DND-41 (cell line): ENCODE measurements around the gene AJAP1.

Experiments
- ATAC-seq: fragments of 200-7000 bp; cut with Tn5 transposase; 3 replicates; pipeline ENCODE4 v1.9.1; 2021; ENCODE audit warnings: low read depth; ENCODE audit not compliant: insufficient read depth
- DNase-seq: peaks from one replicate; pipeline ENCODE4 v3.0.0-alpha.2; 2020
- H2AFZ ChIP-seq: 2 replicates; pipeline ENCODE4 v1.6.0; 2012; ENCODE audit warnings: low read depth, low read length
- H3K27ac ChIP-seq: 2 replicates; pipeline ENCODE4 v1.5.1; 2012; ENCODE audit warnings: low read length, inconsistent platforms
- H3K27me3 ChIP-seq: fragments of 200-600 bp; sonication (generic); 2 replicates; pipeline ENCODE4 v1.6.0; 2012; ENCODE audit warnings: low read length, mild to moderate bottlenecking, inconsistent platforms; ENCODE audit not compliant: insufficient read depth, poor library complexity
- H3K36me3 ChIP-seq: 2 replicates; pipeline ENCODE4 v1.5.1; 2012; ENCODE audit warnings: low read length, inconsistent platforms; ENCODE audit not compliant: insufficient read depth
- H3K4me1 ChIP-seq: 2 replicates; pipeline ENCODE4 v1.5.1; 2012; ENCODE audit warnings: mild to moderate bottlenecking, low read length; ENCODE audit not compliant: insufficient read depth
- H3K4me2 ChIP-seq: 2 replicates; pipeline ENCODE4 v1.6.0; 2012; ENCODE audit warnings: mild to moderate bottlenecking, moderate library complexity, low read length, inconsistent platforms; ENCODE audit not compliant: insufficient read depth
- H3K4me3 ChIP-seq, 2 experiments: fragments of 200-600 bp in 1 of 2; shearing (Covaris generic) in 1 of 2; 2 replicates each; pipeline ENCODE4 v1.5.1; 2012 to 2016; ENCODE audit warnings: inconsistent platforms in 2 of 2, low read length in 2 of 2, mild to moderate bottlenecking in 2 of 2, low read depth in 1 of 2, moderate library complexity in 1 of 2
- H3K79me2 ChIP-seq: 2 replicates; pipeline ENCODE4 v1.6.0; 2012; ENCODE audit warnings: low read length, inconsistent platforms; ENCODE audit not compliant: insufficient read depth
- H3K9ac ChIP-seq: 2 replicates; pipeline ENCODE4 v1.6.0; 2012; ENCODE audit warnings: low read depth, mild to moderate bottlenecking, inconsistent platforms, low read length, moderate library complexity
- H3K9me3 ChIP-seq: 2 replicates; pipeline ENCODE4 v1.5.1; 2012; ENCODE audit warnings: low read length, moderate library complexity, mild to moderate bottlenecking, inconsistent platforms; ENCODE audit not compliant: insufficient read depth, severe bottlenecking
- H4K20me1 ChIP-seq: 2 replicates; pipeline ENCODE4 v1.6.0; 2012; ENCODE audit warnings: low read length; ENCODE audit not compliant: insufficient read depth
- CTCF ChIP-seq: IDR thresholded peaks from 2 replicates; pipeline ENCODE4 v1.5.1; 2012; ENCODE audit warnings: borderline replicate concordance, low read length, moderate library complexity, mild to moderate bottlenecking; ENCODE audit not compliant: poor library complexity, severe bottlenecking; ENCODE audit errors: extremely low read depth
- EZH2 ChIP-seq: IDR thresholded peaks from 3 replicates; pipeline ENCODE4 v1.6.1; 2012; ENCODE audit warnings: borderline replicate concordance, low read depth, mild to moderate bottlenecking, moderate library complexity, low read length, inconsistent platforms; ENCODE audit not compliant: severe bottlenecking

Gene AJAP1

GRCh38 chr1:4724695-4725250, 70.4 kb downstream of the AJAP1 start:
- no peak for TF ChIP-seq CTCF
- no peak for TF ChIP-seq EZH2
- Histone ChIP-seq H3K4me1 (no peaks in the 10 kb centered on the region), H2AFZ (no peak overlapping the region), H3K36me3 (no peaks in the 10 kb centered on the region), H3K4me3 (no peak overlapping the region), H3K9me3 (peaks cover 3% of the 10 kb centered on the region), H3K4me2 (no peak overlapping the region), H4K20me1 (no peaks in the 10 kb centered on the region), H3K79me2 (no peaks in the 10 kb centered on the region), H3K27me3 (no peaks in the 10 kb centered on the region), H3K9ac (no peak overlapping the region), H3K27ac (no peak overlapping the region)
- ATAC-seq, result no peak
- no peak for DNase-seq

- Histone ChIP-seq H3K9ac (no peak overlapping the region), H3K36me3 (no peaks in the 10 kb centered on the region), H4K20me1 (no peaks in the 10 kb centered on the region), H3K4me2 (no peak overlapping the region), H3K9me3 (peaks cover under 1% of the 10 kb centered on the region), H3K27me3 (no peaks in the 10 kb centered on the region), H2AFZ (no peak overlapping the region), H3K4me3 (no peak overlapping the region), H3K79me2 (no peaks in the 10 kb centered on the region), H3K27ac (no peak overlapping the region), H3K4me1 (no peaks in the 10 kb centered on the region)
- DNase-seq (no peak), ATAC-seq (no peak)
- no peak for TF ChIP-seq CTCF
- no peak for TF ChIP-seq EZH2
Observed at GRCh38 chr1:4725416-4725815, 71.0 kb downstream of the AJAP1 start.

- H3K4me2 ChIP-seq, result no peak overlapping the region
- ATAC-seq (no peak), DNase-seq (no peak)
- no peaks in the 10 kb centered on the region for H3K4me1 ChIP-seq
- H2AFZ ChIP-seq, result no peak overlapping the region
- TF ChIP-seq EZH2, result no peak
- TF ChIP-seq CTCF, result no peak
- H3K4me3 ChIP-seq, result no peak overlapping the region
- no peaks in the 10 kb centered on the region for H4K20me1 ChIP-seq
- H3K9ac ChIP-seq, result no peak overlapping the region
- H3K27me3 ChIP-seq, result no peaks in the 10 kb centered on the region
- no peaks in the 10 kb centered on the region for H3K9me3 ChIP-seq
- H3K27ac ChIP-seq, result no peak overlapping the region
- H3K79me2 ChIP-seq, result no peaks in the 10 kb centered on the region
- H3K36me3 ChIP-seq, result no peaks in the 10 kb centered on the region
Observed at GRCh38 chr1:4726620-4727341, 72.4 kb downstream of the AJAP1 start.
